NB4 (cell line): ENCODE data around the gene BAHCC1.

Source experiments
- MYC ChIP-seq: IDR thresholded peaks from 2 replicates; pipeline ENCODE4 v1.6.1; 2011; ENCODE audit warnings: low read depth, low read length
- POLR2A ChIP-seq: IDR thresholded peaks from 2 replicates; pipeline ENCODE4 v1.6.1; 2011; ENCODE audit warnings: mild to moderate bottlenecking; ENCODE audit not compliant: insufficient read length; ENCODE audit errors: extremely low read depth
- TF ChIP-seq, protein P1 (sequence below): IDR thresholded peaks from one replicate; pipeline ENCODE4 v1.5.1; 2012; ENCODE audit warnings: low read depth, low read length
- TF ChIP-seq, protein P2 (sequence below): IDR thresholded peaks from 2 replicates; pipeline ENCODE4 v1.6.1; 2011; ENCODE audit warnings: low read depth, low read length

DNA sequence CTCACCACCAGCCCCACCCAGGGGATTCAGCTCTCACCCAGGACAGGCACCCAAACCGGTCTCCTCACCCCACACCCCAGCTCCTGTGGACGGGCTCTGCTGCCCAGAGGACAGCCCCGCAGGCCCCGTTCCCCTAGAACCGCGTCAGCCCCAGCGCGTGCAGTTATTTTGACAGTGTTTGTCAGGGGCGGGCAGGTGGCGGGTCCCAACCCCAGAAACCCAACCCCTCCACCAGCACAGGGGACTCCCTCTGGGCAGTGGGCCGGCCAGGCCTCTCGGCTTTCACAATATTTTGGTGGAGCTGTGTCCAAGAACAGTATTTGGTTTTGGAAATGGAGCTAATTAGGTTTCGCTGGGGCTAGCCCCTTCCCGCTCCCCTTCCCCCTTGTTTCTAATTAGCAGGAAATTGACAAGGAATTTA, 44.8 kb downstream of the BAHCC1 start:
- TF ChIP-seq, protein P1, sequence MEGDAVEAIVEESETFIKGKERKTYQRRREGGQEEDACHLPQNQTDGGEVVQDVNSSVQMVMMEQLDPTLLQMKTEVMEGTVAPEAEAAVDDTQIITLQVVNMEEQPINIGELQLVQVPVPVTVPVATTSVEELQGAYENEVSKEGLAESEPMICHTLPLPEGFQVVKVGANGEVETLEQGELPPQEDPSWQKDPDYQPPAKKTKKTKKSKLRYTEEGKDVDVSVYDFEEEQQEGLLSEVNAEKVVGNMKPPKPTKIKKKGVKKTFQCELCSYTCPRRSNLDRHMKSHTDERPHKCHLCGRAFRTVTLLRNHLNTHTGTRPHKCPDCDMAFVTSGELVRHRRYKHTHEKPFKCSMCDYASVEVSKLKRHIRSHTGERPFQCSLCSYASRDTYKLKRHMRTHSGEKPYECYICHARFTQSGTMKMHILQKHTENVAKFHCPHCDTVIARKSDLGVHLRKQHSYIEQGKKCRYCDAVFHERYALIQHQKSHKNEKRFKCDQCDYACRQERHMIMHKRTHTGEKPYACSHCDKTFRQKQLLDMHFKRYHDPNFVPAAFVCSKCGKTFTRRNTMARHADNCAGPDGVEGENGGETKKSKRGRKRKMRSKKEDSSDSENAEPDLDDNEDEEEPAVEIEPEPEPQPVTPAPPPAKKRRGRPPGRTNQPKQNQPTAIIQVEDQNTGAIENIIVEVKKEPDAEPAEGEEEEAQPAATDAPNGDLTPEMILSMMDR: no peak
- TF ChIP-seq POLR2A (no peak), MYC (no peak)
- TF ChIP-seq, protein P2, sequence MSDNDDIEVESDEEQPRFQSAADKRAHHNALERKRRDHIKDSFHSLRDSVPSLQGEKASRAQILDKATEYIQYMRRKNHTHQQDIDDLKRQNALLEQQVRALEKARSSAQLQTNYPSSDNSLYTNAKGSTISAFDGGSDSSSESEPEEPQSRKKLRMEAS: no peak
